ENCODE results near the gene RAPGEF6.
A peak's percentile ranks its signal among the peaks of the same experiment; 100 is the strongest.
"Not testable (repeated sequence)": the region's sequence is repeated elsewhere in the genome, so short reads cannot be mapped to it uniquely, and the experiment has no call there.

The RAPGEF6 gene

DNA sequence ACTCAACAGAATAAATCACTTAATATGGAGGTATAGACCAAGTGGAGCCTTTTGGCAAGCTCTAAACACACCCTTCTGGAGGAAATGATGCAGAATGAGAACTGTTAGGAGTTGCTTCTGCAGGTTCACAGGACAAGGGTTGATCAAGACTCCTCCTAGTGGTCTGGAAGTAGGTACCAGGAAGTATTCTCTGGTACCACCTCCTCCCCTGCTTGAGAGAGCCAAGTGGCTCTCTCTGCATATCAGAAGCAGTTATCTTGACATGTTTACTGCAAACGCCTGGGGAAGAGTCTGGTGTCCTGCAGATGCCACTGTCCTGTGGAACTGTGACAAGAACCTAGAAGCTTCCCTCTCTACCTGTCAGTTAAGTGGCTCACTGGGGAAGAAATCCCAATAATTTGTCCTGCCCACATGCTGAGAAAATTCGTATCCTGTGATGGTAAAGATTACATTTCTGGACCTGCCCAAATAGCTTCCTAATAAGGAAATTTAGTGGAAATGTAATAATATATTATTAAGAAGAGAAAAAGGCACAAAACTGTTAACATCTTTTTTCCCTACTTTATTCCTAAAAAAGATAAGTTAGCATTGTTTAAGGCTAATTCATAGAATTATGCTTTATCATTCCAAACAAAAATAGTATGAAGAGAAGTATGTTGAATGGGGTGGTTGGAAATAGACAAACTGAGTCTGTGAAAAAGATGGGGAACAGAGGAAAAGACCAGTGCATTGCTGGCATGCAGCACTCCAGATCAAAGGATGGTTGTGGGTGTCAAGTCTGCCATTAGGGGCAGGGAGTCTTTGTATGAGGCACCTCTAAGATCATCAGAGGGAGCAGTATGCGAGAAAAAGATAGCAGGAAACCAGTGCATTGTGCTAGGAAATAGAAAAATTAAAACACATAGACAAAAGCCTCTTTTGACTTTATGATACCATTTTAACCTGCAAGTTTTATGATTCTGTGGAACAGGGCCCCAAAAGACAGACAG is 252.3 kb downstream of the RAPGEF6 start:
- DNase-seq: peak; percentile 35

DNA sequence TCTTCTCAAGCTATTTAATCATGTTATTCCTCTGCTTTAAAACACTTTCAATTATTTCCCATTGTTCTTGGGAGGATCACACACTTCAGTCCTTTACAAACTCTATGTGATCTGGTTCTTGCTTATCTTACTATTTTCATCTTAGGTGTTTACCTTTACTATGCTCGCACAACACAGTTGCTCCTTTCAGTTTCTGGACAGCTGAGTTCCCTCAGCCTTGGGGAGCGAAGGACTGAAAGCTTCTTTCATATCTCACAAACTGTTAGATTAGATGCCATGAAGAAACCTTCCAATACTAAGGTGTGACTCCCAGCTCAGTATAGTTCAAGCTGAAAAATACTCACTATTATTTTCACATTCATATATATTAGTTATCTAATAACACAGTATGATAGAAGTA is 253.3 kb downstream of the RAPGEF6 start:
- no peak for DNase-seq

GRCh38 chr5:131381021-131381420 is 254.0 kb downstream of the RAPGEF6 start:
- no peak for DNase-seq

GRCh38 chr5:131380238-131380637 is 254.8 kb downstream of the RAPGEF6 start:
- DNase-seq: not testable (repeated sequence)

DNA sequence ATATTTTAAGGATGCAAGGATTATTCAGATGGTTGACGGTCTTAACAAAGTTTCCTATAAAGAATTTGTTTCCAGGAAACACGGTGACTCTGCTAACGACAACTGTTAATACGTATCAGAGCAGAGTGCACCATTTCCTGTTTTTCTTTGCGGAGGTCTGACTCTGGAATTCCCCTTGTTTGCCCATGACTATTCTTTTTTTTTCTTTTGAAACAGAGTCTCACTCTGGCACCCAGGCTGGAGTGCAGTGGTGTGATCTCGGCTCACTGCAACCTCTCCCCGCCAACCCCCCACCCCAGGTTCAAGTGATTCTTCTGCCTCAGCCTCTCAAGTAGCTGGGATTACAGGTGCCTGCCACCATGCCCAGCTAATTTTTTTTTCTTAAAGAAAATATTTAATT is 255.3 kb downstream of the RAPGEF6 start:
- peak; percentile 65 for DNase-seq

DNA sequence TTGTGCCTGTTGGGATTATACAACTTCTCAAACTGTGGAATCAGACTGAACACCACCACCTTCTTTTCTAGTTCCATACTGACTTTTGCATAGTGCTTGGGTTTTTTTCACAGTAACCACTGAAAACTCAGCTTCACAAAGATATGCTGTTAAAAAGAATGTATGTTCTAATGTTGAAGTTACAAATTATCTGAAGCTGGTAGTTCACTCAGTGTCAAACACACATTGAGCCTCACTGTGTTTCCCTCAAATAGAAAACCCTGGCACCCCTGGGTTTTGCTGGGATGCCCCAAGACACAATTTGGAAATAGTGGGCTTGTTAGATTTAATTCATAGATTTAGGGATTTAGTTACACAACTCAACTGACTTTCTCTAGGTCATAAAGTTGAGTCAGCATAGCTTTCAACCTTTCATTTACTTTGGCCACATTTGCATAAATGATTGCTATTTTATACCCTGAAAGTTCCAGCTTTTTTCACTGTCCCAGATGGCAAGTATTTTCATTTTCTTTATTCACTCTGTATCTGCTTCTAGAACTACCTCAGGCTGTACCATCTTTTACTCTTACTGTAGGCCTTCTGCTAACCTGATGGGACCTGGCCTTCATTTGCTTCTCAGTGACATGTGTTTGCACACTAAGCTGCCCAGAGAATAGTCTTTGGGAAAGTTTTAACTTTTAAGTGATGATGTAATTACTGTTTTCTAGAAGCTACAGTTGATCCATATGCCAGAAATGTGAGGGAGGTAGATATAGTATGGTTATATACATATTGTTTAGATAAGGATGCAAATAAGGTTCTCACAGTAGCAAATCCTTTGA is 256.1 kb downstream of the RAPGEF6 start:
- no peak for DNase-seq

GRCh38 chr5:131377785-131378325 is 257.2 kb downstream of the RAPGEF6 start:
- no peak for DNase-seq

GRCh38 chr5:131377346-131377745 is 257.7 kb downstream of the RAPGEF6 start:
- DNase-seq: no peak

DNA sequence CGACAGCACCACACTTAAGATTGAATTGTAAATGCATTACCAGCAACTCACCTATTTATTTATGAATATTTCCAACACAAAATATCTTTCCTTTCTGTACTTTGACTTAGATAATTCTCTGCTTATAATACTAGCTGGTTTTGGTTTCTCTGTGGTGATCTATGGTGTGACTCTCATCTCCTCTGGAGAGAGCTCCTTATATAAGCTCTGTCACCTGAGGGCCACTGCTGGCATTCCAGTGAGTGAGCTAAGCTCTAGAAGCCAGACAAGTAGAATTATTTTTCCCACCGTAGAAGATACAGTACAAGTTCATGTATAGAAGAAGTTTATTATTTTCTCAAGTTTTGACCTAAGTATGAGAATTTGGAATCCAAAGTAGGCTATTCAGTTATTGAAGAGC is 259.7 kb downstream of the RAPGEF6 start:
- no peak for DNase-seq
